K562 (cell line): ENCODE results near the gene GDF9. TPM values are rescaled to one million over a fixed set of nuclear protein-coding genes. Genes with fewer than 3 reads are reported as not detected.

Experiments used
- ATF7 ChIP-seq: fragments of 450-650 bp; IDR thresholded peaks from 2 replicates; pipeline ENCODE4 v1.7.1; 2014; ENCODE audit warnings: mild to moderate bottlenecking, moderate library complexity
- CSDE1 ChIP-seq, 2 experiments: fragments of 450-650 bp; IDR thresholded peaks; 2 replicates each; pipeline ENCODE4 v1.6.1; 2016; ENCODE audit warnings: mild to moderate bottlenecking in 1 of 2
- RB1 ChIP-seq: fragments of 450-650 bp; IDR thresholded peaks from 2 replicates; pipeline ENCODE4 v1.6.1; 2017; ENCODE audit warnings: low read depth, mild to moderate bottlenecking
- RUNX1 ChIP-seq: sonication (generic); IDR thresholded peaks from 2 replicates; pipeline ENCODE4 v1.6.1; 2016; ENCODE audit warnings: antibody characterized with exemption, low read depth
- ZNF174 ChIP-seq: fragments of 250-450 bp; sonication (Bioruptor Pico); IDR thresholded peaks from 2 replicates; pipeline ENCODE4 v1.4.0; 2020; ENCODE audit warnings: mild to moderate bottlenecking
- polyA plus RNA-seq, 8 experiments: library from polyadenylated mRNA; depleted of rRNA in 4 of 8; stranded (reverse) in 5 of 8; unstranded in 3 of 8; fragments of >200 nt; fragmentation: Nextera tagmentation in 2 of 8; fragmentation: Illumina TruSeq in 1 of 8; extraction: Ambion mirVana in 2 of 8; extraction: Trizol in 1 of 8; gene quantifications; 2 replicates each; pipeline versions ENCODE4 v1.2.1 to v1.2.3, GENCODE V29; 2011 to 2014; ENCODE audit warnings: inconsistent platforms in 1 of 8, missing spikeins in 1 of 8
- total RNA-seq, 7 experiments: library from RNA; depleted of rRNA in 6 of 7; stranded (reverse); fragments of >200 nt in 6 of 7; fragmentation: Illumina TruSeq in 2 of 7; extraction: Trizol in 2 of 7; gene quantifications; 2 replicates each; pipeline versions ENCODE4 v1.2.1 to v1.2.3, GENCODE V29; 2011 to 2021; ENCODE audit warnings: low replicate concordance in 1 of 7
- TF ChIP-seq, protein P1 (sequence below), 3 experiments: fragments of 200-800 bp in 1 of 3; fragments of 250-450 bp in 1 of 3; fragments of 450-650 bp in 1 of 3; sonication (Bioruptor Pico) in 1 of 3; sonication (Bioruptor generic) in 1 of 3; formaldehyde crosslinking in 1 of 3; IDR thresholded peaks; 2 replicates each; pipeline versions ENCODE4 v1.6.1 to v1.8.0; 2016 to 2022; ENCODE audit warnings: mild to moderate bottlenecking in 2 of 3, missing genetic modification characterization in 2 of 3, missing compliant biosample characterization in 1 of 3, moderate library complexity in 1 of 3
- TF ChIP-seq, protein P2 (sequence below): fragments of 250-450 bp; sonication (Bioruptor Pico); IDR thresholded peaks from 2 replicates; pipeline ENCODE4 v1.5.0; 2022; ENCODE audit warnings: mild to moderate bottlenecking
- TF ChIP-seq, protein P3 (sequence below): fragments of 450-650 bp; formaldehyde crosslinking; IDR thresholded peaks from 2 replicates; pipeline ENCODE4 v1.4.0; 2020; ENCODE audit warnings: mild to moderate bottlenecking
- TF ChIP-seq, protein P4 (sequence below): sonication (generic); formaldehyde crosslinking; IDR thresholded peaks from 2 replicates; pipeline ENCODE4 v1.8.1; 2022; ENCODE audit warnings: missing genetic modification reagents

Gene GDF9
- total and polyA plus RNA-seq, 9 of the 15 experiments (the other 6 are each of a cell fraction or from before 2014, with no cell fraction given): 0.10 to 0.70 (median 0.20) TPM; not detected in 1

DNA sequence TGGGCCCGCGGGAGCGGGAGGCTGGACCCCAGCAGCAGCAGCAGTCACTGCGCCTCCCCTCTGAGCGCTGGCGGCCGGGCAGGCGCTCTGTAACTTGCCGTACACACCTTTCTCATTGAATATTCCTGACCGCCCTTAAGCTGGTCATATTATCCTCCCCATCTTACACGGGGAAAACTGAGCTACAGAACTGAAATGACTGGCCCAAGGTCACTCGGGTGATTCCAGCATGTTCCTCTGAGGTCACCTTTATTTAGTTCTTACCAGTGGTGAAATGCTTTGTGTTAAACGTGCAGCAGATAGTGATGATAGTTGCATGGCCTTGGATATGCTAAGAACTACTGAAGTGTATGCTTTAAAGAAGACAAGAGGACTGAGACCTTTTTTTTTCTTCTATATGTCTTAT lies 780 bp upstream of the GDF9 start (continued):
- TF ChIP-seq, protein P1, sequence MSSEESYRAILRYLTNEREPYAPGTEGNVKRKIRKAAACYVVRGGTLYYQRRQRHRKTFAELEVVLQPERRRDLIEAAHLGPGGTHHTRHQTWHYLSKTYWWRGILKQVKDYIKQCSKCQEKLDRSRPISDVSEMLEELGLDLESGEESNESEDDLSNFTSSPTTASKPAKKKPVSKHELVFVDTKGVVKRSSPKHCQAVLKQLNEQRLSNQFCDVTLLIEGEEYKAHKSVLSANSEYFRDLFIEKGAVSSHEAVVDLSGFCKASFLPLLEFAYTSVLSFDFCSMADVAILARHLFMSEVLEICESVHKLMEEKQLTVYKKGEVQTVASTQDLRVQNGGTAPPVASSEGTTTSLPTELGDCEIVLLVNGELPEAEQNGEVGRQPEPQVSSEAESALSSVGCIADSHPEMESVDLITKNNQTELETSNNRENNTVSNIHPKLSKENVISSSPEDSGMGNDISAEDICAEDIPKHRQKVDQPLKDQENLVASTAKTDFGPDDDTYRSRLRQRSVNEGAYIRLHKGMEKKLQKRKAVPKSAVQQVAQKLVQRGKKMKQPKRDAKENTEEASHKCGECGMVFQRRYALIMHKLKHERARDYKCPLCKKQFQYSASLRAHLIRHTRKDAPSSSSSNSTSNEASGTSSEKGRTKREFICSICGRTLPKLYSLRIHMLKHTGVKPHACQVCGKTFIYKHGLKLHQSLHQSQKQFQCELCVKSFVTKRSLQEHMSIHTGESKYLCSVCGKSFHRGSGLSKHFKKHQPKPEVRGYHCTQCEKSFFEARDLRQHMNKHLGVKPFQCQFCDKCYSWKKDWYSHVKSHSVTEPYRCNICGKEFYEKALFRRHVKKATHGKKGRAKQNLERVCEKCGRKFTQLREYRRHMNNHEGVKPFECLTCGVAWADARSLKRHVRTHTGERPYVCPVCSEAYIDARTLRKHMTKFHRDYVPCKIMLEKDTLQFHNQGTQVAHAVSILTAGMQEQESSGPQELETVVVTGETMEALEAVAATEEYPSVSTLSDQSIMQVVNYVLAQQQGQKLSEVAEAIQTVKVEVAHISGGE (CRISPR knock-in tag; IDR thresholded peaks at IDR 0.05): no peak
- TF ChIP-seq ZNF174 (no peak), RB1 (no peak), ATF7 (no peak), RUNX1 (no peak), CSDE1 (IDR thresholded peaks at IDR 0.05) (no peak)
- TF ChIP-seq, protein P2, sequence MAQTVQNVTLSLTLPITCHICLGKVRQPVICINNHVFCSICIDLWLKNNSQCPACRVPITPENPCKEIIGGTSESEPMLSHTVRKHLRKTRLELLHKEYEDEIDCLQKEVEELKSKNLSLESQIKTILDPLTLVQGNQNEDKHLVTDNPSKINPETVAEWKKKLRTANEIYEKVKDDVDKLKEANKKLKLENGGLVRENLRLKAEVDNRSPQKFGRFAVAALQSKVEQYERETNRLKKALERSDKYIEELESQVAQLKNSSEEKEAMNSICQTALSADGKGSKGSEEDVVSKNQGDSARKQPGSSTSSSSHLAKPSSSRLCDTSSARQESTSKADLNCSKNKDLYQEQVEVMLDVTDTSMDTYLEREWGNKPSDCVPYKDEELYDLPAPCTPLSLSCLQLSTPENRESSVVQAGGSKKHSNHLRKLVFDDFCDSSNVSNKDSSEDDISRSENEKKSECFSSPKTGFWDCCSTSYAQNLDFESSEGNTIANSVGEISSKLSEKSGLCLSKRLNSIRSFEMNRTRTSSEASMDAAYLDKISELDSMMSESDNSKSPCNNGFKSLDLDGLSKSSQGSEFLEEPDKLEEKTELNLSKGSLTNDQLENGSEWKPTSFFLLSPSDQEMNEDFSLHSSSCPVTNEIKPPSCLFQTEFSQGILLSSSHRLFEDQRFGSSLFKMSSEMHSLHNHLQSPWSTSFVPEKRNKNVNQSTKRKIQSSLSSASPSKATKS (CRISPR knock-in tag): no peak
- TF ChIP-seq, protein P3, sequence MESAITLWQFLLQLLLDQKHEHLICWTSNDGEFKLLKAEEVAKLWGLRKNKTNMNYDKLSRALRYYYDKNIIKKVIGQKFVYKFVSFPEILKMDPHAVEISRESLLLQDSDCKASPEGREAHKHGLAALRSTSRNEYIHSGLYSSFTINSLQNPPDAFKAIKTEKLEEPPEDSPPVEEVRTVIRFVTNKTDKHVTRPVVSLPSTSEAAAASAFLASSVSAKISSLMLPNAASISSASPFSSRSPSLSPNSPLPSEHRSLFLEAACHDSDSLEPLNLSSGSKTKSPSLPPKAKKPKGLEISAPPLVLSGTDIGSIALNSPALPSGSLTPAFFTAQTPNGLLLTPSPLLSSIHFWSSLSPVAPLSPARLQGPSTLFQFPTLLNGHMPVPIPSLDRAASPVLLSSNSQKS (CRISPR knock-in tag): no peak
- TF ChIP-seq, protein P4, sequence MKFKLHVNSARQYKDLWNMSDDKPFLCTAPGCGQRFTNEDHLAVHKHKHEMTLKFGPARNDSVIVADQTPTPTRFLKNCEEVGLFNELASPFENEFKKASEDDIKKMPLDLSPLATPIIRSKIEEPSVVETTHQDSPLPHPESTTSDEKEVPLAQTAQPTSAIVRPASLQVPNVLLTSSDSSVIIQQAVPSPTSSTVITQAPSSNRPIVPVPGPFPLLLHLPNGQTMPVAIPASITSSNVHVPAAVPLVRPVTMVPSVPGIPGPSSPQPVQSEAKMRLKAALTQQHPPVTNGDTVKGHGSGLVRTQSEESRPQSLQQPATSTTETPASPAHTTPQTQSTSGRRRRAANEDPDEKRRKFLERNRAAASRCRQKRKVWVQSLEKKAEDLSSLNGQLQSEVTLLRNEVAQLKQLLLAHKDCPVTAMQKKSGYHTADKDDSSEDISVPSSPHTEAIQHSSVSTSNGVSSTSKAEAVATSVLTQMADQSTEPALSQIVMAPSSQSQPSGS (CRISPR knock-in tag): no peak
